VCaP (cell line): ENCODE results near the gene TNFRSF21.

Experiments
- H3K27ac ChIP-seq: fragments of 450-650 bp; 2 replicates; pipeline ENCODE4 v1.5.1; 2017
- TF ChIP-seq, protein P1 (sequence below): fragments of 450-650 bp; conservative IDR thresholded peaks from 2 replicates; pipeline ENCODE4 v1.5.1; 2017; ENCODE audit warnings: mild to moderate bottlenecking, moderate library complexity

TNFRSF21 gene

DNA sequence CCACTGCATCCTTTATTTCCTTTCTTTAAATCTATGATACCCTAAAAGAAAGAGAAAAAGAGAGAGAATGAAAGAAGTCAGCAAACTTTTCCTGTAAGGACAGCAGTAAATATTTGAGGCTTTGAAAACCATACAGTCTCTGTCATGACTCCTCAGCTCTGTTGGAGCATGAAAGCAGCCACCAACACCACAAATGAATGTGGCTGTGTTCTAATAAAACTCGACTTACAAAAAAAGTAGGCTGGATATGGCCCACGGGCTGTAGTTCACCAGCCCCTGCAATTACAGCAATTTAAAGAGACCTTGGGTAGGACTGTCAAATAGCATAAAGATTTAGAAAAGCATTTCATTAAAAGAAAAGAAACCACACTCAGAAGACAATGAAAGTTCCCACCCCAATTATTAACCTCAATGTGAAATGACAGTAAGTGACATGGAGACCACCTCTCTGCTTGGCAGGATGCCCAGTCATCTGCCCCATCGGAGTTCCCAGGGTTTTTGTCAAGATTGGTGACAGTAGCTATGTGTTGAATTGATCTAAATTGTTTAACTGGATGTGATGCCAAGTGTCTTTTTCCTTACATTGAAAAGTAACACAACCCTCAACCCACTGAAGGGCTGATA, 50.9 kb downstream of the TNFRSF21 start:
- TF ChIP-seq, protein P1, sequence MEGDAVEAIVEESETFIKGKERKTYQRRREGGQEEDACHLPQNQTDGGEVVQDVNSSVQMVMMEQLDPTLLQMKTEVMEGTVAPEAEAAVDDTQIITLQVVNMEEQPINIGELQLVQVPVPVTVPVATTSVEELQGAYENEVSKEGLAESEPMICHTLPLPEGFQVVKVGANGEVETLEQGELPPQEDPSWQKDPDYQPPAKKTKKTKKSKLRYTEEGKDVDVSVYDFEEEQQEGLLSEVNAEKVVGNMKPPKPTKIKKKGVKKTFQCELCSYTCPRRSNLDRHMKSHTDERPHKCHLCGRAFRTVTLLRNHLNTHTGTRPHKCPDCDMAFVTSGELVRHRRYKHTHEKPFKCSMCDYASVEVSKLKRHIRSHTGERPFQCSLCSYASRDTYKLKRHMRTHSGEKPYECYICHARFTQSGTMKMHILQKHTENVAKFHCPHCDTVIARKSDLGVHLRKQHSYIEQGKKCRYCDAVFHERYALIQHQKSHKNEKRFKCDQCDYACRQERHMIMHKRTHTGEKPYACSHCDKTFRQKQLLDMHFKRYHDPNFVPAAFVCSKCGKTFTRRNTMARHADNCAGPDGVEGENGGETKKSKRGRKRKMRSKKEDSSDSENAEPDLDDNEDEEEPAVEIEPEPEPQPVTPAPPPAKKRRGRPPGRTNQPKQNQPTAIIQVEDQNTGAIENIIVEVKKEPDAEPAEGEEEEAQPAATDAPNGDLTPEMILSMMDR: no peak
- H3K27ac ChIP-seq: no peak overlapping the region

DNA sequence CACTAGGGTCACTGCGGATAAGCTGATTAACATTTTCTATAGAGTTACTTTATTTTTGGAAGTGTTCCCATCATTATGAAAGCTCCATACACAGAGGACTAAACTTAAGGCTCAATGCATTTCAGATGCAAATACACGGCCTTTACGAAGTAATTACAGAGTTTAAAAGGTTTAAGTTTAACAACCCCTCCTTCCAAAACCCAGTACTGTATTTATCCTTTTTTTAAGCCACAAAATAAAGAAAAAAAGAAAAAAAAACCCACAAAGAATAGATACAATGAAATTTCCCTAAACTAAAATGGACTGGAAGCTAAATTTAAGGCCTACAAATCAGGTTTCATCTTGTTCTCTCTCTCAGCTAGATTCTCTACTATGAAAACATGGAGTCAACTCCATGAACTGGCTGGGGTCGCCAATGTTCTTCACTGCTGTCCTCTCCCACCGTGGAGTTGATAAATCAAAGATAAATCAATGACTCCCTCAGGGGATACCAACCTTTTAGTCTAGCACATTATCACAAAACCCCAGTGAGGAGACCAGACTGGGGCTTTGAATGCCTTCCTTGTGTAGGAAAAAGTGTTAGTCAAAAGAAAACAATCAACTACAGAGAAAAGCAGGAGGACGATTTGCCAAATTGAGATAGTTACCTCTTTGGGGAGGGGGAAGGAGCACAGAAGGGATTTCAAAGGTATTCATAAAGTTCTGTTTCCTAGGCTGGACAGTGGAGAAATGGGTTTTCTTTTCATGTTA, 52.5 kb downstream of the TNFRSF21 start:
- TF ChIP-seq, protein P1: no peak

DNA sequence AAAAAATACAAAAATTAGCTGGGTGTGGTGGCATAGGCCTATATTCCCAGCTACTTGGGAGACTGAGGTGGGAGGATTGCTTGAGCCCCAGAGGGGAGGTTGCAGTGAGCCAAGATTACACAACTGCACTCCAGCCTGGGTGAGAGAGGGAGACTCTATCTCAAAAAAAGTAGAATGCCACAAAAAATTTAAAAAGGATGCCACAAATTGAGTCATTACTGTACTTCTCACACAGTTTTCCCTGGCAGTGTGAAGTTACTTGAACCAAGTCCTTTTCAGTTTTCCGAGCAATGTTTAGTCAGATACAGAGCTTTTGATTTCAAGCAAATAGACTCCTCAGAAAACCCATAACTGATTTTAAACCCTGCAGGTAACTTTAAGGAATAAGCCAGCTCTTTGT, 53.3 kb downstream of the TNFRSF21 start:
- no peak overlapping the region for H3K27ac ChIP-seq

More for the DNA sequence above, 52.5 kb downstream of the TNFRSF21 start:
- H3K27ac ChIP-seq: no peak overlapping the region

DNA sequence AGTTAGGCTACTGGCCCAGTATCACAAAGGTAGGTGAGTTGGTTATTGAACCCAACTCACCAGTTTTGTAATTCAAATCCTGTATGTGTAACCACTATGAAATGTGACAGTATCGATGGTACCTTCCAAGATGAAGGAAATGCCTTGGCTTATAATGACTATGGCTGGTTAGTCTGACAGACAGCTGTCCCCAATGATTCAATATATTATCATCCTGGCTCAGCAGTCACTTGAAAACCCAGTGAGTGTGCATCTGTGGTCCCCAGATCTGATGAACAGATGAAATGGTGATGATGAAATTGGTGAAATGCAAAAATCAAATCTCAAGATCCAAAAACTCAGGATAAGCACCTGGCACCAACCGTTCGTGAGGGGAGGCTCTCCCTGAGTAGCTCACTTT, 54.8 kb downstream of the TNFRSF21 start:
- H3K27ac ChIP-seq: no peak overlapping the region

More for the DNA sequence above, 53.3 kb downstream of the TNFRSF21 start:
- TF ChIP-seq, protein P1: no peak

DNA sequence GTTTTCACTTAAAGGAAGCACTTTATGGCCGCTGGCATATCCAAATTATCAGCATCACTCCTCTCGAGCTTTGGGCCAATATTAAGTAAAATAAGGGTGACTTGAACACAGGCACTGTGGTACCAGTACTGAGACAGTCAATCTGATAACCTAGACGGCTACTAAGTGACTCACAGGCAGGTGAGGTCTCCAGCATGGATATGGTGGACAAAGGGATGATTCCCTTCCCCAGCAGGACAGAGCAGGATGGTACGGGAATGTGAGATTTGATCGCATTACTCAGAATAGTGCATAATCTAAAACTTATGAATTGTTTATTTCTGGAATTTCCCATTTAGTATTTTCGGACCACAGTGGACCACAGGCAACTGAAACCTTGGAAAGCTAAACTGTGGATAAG, 55.7 kb downstream of the TNFRSF21 start:
- TF ChIP-seq, protein P1: no peak
- H3K27ac ChIP-seq: no peak overlapping the region

More for the DNA sequence above, 54.8 kb downstream of the TNFRSF21 start:
- TF ChIP-seq, protein P1: no peak

DNA sequence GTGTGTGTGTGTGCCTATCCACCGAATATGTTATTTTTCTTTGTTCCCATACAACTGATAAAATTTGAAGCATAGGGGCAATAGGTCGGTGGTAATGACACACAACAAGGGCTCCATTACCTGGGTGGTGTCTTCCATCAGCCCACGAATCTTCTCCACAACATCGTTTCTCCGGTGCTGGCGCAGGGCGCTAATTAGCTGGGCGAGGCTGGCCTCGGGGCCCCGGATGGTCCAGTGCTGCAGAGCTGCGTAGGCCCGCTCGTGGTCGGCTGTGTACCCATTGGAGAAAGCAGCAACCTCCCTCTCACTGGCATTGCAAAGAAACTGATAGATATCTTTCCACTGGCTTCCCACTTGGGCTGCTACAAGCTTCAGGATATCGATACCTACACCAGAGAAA, 56.6 kb downstream of the TNFRSF21 start:
- no peak overlapping the region for H3K27ac ChIP-seq
- TF ChIP-seq, protein P1: no peak

DNA sequence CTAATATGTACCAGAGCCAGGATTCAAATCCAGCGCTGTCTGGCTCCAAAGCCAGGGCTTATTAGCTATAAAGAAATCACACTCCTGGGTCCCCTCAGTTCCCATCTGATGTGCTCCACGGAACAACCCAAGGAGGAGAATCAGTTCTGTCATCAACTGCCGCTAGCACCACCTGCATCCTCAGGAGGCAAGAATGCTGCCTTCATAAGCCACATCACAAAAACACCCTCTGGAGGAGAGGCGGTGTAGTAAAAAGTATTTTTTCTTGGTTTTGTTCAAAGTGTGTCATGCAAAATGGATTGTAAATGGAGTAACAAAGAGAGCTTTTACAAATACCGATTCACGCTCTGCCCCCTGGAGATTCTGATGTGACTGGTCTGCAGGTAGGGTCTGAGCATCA, 57.1 kb downstream of the TNFRSF21 start:
- TF ChIP-seq, protein P1: no peak
- no peak overlapping the region for H3K27ac ChIP-seq
